ENCODE data around the gene PTGR2.
"Not testable (repeated sequence)": the region's sequence is repeated elsewhere in the genome, so short reads cannot be mapped to it uniquely, and the experiment has no call there.

Gene PTGR2

DNA sequence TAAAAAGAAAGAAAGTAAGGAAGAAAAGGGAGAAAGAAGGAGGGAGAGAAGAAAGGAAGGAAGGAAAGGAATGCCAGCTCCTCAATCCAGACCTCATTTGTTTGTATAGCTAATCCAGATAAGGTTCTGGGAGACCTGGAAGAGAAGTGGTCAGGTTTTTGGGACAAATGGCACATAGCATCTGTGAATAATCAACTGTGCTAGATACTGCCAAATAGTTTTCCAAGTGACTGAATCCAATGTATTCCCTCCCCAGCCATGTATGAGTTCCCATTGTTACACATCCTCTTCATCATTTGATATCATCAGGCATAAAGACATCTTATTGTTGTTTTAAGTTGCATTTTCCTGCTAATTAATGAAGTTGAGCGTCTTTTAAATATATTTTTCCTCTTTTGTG lies 18.6 kb upstream of the PTGR2 start:
- no peak for DNase-seq (ENCODE audit: low read depth in 2 of 2)

- DNase-seq (ENCODE audit: low read depth in 2 of 2), result no peak
Observed at GRCh38 chr14:73833530-73834260, 17.9 kb upstream of the PTGR2 start.

- DNase-seq (ENCODE audit: low read depth in 2 of 2), result no peak
Observed at GRCh38 chr14:73834261-73834625, 17.4 kb upstream of the PTGR2 start.

GRCh38 chr14:73838293-73839034 lies 13.2 kb upstream of the PTGR2 start:
- not testable (repeated sequence) for DNase-seq (ENCODE audit: low read depth in 2 of 2)

DNA sequence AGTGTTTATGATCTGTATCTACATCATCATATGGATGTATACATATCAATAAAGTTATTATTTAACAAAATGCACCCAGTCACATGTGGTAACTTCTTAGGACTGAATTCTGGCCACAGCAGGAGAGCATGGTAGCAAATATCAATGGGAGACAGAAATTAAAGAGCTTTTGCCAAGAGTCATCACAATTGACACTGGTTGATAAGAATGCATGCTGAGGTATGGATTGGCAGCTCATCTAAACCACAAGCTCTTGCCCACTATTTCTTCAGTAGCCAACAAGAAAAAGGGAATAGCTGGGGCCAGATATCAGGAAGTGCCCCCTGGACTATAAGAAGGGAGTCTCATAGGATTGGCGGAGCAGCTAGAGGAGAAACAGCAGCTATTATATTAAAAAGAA lies 9.4 kb upstream of the PTGR2 start:
- no peak for DNase-seq (ENCODE audit: low read depth in 2 of 2)

GRCh38 chr14:73842851-73843250 lies 8.8 kb upstream of the PTGR2 start:
- DNase-seq (ENCODE audit: low read depth in 2 of 2), result no peak

- DNase-seq (ENCODE audit: low read depth in 2 of 2), result no peak
Observed at GRCh38 chr14:73843296-73843695, 8.3 kb upstream of the PTGR2 start.

DNA sequence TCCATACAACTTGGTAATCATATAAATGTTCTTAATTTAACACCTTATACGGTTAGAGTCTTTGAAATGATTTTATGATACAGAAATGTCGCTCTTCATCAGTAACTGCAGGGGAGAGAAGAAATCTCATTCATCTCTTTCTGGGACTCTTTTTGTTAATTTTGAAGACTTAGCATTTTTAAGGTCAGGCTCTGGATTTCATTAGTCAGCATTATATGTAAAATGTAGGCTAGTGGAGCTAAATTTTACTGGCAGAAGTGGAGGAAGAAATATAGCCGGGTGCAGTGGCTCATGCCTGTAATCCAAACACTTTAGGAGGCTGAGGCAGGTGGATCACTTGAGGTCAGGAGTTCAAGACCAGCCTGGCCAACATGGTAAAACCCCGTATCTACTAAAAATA lies 4.7 kb upstream of the PTGR2 start:
- DNase-seq (ENCODE audit: low read depth in 2 of 2), result no peak

DNA sequence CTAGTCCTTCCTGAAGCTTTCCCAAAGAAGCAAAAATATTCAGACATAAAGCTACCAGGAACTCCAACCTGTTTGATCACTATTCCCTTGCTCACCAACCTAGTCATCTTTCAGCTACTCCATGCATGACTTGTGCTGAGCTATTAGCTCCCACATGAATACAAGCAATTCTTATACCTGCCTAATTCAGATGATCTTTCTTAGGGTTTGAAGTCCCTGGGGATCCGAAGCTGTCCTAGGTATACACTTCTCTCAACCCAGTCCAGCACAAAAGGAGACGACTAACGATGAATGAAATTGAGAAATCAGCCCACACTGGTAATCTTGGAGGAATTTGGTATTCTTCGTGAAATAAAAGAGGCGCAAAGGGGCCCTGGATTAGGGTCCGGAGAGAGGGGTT lies 631 bp upstream of the PTGR2 start:
- no peak for DNase-seq (ENCODE audit: low read depth in 2 of 2)

DNA sequence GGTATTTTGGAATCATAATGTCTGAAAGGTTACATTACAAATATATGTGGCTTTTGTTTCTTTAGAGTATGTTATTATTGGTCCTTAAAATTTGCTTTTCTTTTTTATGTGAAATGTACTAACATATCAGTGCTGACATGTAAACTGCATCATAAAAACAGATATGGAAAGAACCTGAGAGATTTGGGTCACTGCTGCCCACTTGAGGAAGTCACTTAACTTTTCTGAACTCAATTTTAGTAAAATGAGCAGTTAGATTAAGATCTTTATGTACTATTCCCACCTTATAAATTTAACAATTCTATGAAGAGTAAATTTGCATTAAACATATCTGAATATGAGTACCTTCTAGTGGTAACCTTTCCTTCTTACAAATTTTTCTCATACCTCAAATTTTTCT lies 7.5 kb downstream of the PTGR2 start:
- DNase-seq (ENCODE audit: low read depth in 2 of 2), result no peak

DNA sequence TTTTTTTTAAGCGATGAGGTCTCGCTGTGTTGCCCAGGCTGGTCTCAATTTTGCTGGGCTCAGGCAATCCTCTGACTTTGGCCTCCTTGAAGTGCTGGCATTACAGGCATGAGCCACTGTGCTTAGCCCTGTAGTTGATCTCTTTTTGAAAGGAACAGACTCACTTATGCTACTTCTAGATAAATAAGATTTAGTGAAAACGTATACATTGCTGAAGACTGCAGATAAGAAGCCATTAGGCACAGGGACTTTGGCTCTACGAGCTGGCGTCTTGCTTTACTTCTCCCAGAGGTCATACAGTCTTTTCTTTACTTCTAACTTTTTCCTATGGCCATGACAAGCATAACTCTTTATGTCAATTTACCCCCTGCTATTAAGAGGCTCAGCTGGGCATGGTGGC lies 9.4 kb downstream of the PTGR2 start:
- DNase-seq (ENCODE audit: low read depth in 2 of 2), result no peak

DNA sequence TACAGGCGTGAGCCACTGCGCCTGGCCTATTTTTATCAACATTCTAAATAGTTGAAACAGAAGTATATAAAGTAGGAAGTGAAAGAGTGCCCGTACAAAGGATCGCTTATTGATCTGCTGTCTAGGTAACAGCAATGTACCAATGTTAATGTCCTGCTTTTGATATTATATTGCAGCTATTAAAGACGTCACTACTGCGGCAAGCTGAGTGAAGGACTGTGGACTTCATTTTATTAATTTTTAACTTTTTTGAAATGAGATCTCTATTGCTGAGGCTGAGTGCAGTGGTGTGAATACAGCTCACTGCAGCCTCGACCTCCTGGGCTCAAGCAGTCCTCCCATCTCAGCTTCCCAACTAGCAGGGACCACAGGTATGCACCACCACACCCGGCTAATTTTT lies 10.8 kb downstream of the PTGR2 start:
- DNase-seq (ENCODE audit: low read depth in 2 of 2), result no peak

DNA sequence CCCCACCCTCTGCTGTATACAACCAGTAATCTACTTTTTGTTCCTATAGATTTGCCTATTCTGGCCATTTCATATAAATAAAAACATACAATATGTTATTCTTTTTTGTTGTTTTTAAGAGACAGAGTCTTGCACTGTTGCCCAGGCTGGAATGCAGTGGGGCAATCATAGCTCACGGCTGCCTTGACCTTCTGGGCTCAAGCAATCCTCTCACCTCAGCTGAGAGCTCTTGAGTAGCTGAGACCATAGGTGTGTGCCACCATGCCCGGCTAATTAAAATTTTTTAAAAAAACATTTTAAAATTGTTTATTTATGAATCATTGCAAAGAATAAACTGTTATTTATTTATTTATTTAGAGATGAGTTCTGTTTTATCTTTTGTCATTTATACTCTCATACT lies 11.6 kb downstream of the PTGR2 start:
- DNase-seq (ENCODE audit: low read depth in 2 of 2), result no peak

DNA sequence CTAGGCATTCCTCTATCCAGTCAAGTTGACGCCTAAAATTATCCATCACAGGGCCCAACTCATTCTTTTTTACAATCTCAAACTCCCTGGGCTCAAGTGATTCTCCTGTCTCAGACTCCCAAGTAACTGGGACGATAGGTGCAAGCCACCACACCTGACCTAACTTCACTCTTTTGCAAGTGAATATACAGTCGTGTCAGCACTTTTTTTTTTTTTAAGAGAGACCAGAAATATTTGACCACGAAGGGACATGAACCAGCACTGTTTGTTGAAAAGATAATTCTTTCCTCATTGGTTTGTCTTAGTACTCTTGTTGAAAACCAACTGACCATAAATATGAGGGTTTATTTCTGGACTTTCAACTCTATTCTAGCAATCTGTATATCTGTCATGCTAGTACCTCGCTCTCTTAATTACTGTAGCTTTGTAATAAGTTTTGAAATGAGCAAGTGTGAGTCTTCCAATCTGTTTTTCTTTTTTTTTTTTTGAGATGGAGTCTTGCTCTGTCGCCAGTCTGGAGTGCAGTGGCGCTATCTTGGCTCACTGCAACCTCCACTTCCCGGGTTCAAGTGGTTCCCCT lies 14.0 kb downstream of the PTGR2 start:
- no peak for DNase-seq (ENCODE audit: low read depth in 2 of 2)

DNA sequence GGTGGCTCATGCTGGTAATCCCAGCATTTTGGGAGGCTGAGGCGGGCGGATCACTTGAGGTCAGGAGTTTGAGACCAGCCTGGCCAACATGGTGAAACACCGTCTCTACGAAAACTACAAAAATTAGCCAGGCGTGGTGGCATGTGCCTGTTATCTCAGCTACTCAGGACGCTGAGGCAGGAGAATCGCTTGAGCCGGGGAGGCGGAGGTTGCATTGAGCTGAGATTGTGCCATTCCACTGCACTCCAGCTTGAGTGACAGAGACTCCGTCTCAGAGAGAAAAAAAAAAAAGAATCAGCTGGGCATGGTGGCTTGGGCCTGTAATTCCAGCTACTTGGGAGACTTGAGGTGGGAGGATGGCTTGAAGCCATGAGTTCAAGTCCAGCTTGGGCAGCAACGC lies 18.1 kb downstream of the PTGR2 start:
- DNase-seq (ENCODE audit: low read depth in 2 of 2), result not testable (repeated sequence)

DNA sequence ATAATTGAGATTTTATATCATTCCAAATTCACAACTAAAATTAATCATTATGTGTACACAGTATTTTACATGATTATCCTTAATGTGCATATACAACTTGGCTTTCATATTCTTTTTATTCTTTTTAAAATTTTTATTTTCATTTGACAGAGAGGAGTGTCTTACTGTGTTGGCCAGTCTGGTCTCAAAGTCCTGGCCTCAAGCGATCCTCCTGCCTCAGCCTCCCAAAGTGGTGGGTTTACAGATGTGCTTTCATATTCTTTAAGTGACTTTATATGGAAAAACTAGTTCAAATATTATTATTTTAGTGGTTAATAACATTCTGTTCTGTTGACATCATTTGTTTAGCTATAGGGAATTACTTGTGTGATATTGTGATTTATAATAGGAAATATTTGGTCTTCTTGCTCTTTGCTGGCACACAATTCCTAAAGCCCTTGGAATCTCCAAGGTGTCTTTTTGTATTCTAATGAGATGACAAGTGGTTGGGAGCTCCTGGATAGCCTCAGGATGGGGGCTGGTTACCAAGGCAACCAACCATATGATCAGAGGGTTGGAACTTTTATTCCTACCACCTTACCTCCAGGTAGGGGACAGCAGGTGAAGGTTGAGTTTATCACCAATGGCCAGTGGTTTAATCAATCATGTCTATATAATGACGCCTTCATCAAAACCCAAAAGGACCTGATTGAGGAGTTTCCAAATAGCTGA lies 19.0 kb downstream of the PTGR2 start:
- DNase-seq (ENCODE audit: low read depth in 2 of 2), result no peak

DNA sequence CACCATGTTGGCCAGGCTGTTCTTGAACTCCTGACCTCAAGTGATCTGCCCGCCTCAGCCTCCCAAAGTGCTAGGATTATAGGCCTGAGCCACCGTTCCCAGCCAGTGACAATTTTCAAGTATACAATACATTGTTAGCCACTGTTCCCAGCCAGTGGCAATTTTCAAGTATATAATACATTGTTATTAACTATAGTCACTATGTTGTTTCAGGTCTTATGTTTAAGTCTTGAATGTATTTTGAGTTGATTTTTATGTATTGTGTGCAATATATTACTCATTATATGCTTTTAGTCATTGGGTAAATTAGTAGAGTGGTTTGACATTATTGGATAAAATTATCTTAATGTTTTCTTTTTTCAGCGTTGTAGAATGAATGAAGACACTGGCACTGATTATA lies 22.0 kb downstream of the PTGR2 start:
- no peak for DNase-seq (ENCODE audit: low read depth in 2 of 2)

DNA sequence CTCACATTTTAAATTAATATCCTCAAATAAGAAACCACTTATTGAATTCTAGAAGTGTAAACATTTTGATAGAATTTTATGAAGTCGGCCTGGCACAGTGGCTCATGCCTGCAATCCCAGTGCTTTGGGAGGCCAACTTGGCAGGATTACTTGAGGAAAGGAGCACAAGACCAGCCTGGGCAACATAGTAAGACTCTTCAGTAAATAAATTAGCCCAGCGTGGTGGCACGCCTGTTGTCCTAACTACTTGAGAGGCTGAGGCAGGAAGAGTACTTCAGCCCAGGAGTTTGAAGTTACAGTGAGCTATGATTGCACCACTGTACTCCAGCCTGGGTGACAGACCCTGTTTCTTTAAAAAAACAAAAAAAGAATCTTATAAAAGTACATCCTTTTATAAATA lies 26.2 kb downstream of the PTGR2 start:
- DNase-seq (ENCODE audit: low read depth in 2 of 2), result no peak

GRCh38 chr14:73878436-73878835 lies 26.8 kb downstream of the PTGR2 start:
- DNase-seq (ENCODE audit: low read depth in 2 of 2), result no peak

- no peak for DNase-seq (ENCODE audit: low read depth in 2 of 2)
Observed at GRCh38 chr14:73879027-73879426, 27.4 kb downstream of the PTGR2 start.

- no peak for DNase-seq (ENCODE audit: low read depth in 2 of 2)
Observed at GRCh38 chr14:73884438-73885190, 33.0 kb downstream of the PTGR2 start.

Data from fibroblast of skin of left quadriceps (primary cell).